Measurements from ENCODE around the gene LYST.

GRCh38 chr1:235806123-235806522, 60.6 kb downstream of the LYST start:
- TF ChIP-seq HDGF (IDR thresholded peaks at IDR 0.05; ENCODE audit: borderline replicate concordance) (no peak), ZNF384 (IDR thresholded peaks at IDR 0.05) (no peak)
